Fibroblast of gingiva (primary cell): ENCODE results near the gene ISLR2.

ENCODE experiments used
- DNase-seq: peaks from one replicate; pipeline ENCODE4 v3.0.0-alpha.2; 2011; ENCODE audit warnings: low read depth

The ISLR2 gene

DNA sequence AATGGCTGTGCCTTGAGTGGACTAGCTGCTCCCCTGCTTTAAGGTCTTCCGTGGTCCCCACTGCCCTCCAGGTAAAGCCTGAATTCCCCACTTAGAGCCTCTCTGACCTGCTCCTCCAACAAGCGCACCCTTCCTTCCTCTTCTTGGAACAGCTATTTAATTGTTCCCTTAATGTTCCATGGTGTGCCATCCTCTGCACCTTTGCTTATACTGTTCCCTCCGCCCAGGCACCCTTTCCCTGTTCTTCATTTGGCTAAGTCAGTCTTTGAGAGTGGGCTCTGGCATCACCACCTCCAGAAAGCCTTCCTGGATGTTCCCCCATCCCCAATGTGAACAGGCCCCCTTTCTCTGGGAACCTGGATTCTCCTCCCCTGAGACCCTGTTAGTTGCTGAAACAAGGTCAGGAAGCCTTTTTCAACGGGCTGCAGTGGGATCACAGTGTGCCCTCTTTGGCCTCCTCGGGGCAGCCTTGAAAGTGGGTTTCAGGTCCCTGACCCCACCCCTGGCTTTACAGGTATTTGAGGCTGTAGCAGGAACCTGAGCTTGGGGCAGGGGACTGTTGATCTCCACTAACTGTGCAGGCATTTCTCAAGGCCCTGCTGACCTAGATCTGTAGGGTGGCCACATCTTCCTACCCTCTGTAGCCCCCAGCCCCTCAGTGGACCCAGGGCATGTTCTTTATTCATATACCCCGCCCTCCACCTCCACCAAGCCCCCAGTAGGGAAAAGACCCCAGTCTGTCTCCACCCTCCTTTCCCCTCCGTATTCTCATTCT, 48.1 kb downstream of the ISLR2 start:
- no peak for DNase-seq

DNA sequence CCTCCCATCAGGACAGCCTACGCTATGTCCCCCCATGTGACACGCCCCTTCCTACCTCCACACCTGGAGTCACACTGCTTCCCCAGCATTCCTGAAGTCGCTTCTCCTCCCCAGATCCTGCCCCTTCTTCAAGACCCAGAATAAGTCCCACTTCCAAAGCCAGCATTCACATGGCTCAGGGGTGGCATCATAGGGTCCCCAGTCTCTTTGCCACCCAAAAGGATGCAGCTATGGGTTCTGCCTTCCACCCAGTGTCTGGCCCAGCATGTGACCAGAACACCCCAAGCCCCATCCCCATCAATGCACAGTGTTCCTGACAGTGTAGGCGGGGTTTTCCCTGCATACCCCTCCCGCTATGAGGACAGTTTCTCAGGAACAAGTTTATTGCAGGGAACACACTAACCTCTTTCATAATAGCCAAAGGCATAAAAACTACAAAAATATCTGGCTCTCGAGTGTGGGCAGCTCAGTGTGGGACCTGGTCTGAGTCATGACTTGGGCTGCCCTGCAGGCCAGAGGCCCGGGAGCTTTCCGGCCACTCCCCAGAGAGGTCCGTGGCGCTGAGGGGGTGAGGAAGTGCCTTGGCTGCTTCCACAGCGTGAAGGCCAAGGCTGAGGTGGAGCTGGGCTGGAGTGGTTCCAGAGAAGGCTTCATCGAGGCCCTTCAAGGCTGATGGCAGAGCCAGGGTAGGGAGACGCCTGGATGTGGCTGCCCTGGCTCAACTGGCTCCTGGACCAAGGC, 48.9 kb downstream of the ISLR2 start:
- DNase-seq: peak; percentile 97

DNA sequence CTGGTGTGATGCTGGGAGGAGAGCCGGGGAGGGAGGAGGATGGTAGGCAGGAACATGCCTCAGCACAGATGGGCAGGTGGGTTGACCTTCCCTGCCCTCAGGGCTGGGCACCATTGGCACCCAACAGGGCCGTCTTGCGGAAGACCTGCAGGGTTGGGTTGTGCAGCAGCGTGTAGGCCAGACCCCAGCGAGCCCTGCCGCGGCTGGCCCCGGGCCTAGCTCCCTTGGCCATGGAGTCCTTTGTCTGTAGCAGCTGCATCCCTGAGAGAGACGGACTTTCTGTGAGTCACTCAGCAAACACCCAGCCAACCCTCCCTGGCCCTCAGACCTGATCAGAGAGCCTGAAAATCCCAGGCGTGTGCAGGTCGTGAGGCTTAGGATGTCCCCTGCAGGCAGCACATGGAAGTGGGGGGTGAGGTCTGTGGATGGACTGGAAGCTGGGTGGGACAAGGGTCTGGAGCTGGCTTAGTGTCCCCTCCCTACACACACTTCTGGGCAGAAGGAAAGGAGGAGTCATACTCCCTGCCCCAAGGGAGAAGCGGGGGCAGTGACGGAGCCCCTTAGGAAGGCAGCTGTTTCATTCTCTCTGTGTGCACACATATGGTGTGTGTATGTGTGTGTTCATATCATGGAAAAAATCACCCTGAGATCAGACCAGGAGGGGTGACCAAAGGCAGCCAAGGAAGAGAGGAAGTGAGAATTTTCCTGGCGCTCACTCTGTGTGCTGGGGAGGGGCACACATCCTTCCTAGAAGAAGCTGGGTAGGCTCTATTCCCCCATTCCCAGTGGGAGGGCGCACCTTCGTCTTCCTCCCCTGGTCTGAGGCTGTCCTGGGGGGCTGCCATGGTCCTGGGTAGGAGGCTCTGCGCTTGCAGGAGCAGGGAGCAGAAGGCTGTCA, 49.8 kb downstream of the ISLR2 start:
- no peak for DNase-seq

DNA sequence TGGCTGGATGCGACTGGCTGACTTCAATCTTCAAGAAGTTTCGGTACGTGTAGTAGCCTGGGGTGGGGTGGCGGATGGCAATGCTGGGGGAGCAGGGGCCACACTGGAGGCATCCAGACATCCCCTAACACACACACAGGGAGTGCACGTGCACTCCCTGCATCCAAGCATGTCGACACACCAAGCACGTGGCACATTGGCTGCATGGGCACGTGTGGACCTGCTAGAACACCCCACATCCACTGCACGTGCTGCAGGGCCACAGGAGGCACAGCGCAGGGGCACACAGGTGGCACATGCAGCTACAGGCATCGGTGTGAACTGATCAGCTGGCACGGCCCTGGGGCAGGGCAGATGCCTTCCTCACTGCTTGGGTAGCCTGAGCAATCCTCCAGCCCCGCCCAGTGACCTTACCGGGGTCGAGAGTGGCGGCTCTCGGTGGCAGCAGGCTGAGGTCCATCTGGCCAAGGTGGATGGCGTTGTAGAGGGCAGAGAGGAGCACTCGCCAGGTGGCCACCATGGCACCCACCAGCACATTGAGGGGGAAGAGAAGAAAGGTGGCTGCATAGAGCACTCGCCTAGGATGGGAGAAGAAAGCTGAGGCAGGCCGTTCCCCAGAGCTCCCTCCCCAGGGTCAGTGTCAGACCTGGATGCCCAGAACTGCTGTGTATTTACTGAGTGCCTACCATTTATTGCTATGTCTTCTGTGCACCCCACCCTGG, 50.7 kb downstream of the ISLR2 start:
- no peak for DNase-seq

DNA sequence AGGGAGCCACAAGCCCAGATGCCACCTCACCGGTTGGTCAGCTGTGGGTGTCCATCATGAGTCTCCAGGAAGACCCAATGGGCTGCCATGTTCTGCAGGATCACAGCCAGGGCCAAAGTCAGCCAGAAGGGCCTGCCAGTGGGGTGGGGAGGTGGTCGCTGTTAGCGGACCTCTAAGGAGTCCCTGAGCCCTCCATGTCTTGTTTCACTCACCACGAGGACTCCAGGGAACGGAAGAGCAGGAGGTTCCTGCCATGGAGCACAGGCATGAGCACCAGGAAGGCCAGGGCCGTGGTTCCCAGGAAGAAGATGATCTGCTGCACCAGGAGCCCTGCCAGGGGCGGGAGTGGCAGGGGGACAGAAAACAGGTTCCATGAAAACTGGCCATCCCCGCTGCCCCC, 51.7 kb downstream of the ISLR2 start:
- DNase-seq: no peak

DNA sequence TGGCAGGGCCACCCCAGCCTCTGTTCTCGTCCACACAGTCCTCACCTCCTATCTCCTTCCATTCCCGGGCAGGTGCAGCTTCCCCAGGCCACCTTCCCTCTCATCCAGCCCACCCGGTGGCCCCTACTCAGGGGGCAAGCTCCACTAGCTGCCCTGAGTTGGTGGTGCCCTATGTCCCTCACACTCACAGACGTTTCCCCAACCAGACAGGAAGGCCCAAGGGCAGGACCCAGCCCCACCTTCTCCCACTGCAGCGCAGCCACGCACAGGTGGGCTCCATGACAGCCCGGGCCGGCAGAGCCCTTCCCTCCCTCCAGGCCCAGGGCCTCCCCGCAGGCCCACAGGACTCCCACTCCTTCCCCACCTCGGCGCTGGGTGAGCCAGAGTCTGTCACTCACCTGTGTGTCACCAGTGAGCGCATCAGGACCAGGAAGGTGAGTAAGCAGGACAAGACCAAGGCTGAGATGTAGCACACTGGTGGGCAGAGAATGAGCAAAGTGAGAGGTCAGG, 54.3 kb downstream of the ISLR2 start:
- DNase-seq: no peak

DNA sequence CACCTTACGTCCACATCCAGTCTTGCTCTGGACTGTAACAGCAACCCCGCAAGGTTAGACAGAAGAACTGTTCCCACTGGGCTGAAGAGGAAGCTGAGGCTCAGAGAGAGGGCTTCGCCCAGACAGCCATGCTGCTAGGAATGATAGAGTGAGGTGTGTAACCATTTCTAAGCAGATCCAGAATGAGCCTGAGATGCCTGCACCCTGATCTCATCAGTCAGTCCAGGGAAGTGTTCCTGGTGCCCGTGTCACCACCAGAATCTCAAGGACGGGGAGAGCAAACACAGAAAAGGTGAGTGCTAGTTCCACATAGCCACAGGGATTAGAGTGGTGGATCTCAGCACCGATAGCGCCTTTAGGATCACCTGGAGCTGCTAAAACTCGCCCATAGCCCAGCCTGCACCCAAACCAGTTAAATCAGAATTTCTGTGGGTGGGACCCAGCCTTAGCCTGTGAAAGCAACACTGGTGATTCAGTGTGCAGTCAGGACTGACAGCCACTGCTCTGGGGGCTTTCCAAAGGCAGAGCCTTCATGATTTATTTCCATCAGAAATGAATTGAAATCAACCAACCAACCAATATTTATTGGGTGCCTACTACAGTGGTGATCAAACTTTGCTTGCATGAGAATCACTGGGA, 55.4 kb downstream of the ISLR2 start:
- DNase-seq: no peak
